ENCODE measurements around the gene RADIL.

Gene RADIL

DNA sequence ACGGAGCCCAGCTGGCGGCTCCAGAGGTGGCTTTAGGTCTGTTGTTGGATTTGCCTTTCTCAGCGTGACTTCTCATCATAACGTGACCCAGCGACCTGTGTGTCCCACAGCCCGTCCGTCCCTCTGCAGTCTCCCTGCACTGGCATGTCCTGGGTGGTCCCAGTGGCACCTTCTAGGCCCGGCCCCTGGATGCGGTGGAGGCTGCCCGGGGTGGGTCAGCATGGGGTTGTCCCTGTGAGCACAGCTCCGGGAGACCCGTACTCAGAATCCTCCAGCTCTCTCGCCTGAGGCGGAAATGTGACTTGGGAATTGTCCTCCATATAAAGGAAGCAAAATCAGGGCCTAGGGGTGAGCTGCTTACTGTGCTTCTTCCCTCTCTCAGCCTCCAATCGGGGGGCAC is 133.7 kb downstream of the RADIL start:
- peaks cover 27% of the 10 kb centered on the region for H3K36me3 ChIP-seq (replicated peaks)
- no peaks in the 10 kb centered on the region for H3K27me3 ChIP-seq (replicated peaks)
- H3K4me3 ChIP-seq (ENCODE audit: low read depth, low read length), result no peak overlapping the region
- no peak for DNase-seq
- H3K27ac ChIP-seq, result no peak overlapping the region
- TF ChIP-seq CTCF (IDR thresholded peaks at IDR 0.05; ENCODE audit: low read depth, low read length, missing control alignments), result no peak
- in situ Hi-C loops (cut with HindIII; ENCODE audit: low pct_ligation_motif_present, low sequenced_read_pairs), result no loop called here

DNA sequence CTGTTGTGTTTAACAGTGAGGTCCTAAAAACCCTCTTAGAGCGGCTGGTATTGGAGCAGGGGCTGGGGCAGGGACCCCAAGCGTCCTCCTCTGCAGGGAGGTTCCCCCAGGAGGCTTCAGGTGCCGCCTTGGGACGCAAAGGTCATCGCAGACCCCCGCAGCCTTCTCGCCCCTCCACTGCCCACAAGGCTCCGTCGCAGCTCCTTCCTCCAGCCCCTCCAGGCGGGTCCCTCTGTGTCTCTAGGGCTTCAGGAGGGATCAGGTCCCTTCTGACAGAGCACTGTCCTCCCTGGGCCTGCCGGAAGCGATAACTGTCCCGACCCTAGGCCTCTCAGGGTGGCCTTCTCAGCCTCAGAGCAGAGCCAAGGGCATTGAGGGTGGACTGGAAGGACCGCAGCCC is 134.2 kb downstream of the RADIL start:
- peaks cover 23% of the 10 kb centered on the region for H3K36me3 ChIP-seq (replicated peaks)
- H3K4me3 ChIP-seq (ENCODE audit: low read depth, low read length), result no peak overlapping the region
- no peaks in the 10 kb centered on the region for H3K27me3 ChIP-seq (replicated peaks)
- DNase-seq, result no peak
- TF ChIP-seq CTCF (IDR thresholded peaks at IDR 0.05; ENCODE audit: low read depth, low read length, missing control alignments), result no peak
- H3K27ac ChIP-seq, result no peak overlapping the region
- in situ Hi-C loops (cut with HindIII; ENCODE audit: low pct_ligation_motif_present, low sequenced_read_pairs), result no loop called here

All from brain microvascular endothelial cell (primary cell).